Endothelial cell (in vitro differentiated cells): ENCODE data around the gene CREB5. TPM values are rescaled to one million over a fixed set of nuclear protein-coding genes. Genes with fewer than 3 reads are reported as not detected.

Experiments used
- DNase-seq: peaks from one replicate; pipeline ENCODE4 v3.0.0; 2021; ENCODE audit warnings: low spot score
- H3K27ac Mint-ChIP-seq: one replicate; pipeline ENCODE4 v1.8.0; 2021; ENCODE audit warnings: mixed read lengths, inconsistent platforms; ENCODE audit not compliant: unreplicated experiment
- H3K27me3 Mint-ChIP-seq: one replicate; pipeline ENCODE4 v1.8.0; 2021; ENCODE audit warnings: mild to moderate bottlenecking, moderate library complexity, mixed read lengths, inconsistent platforms; ENCODE audit not compliant: unreplicated experiment
- H3K36me3 Mint-ChIP-seq: one replicate; pipeline ENCODE4 v1.8.0; 2021; ENCODE audit warnings: mild to moderate bottlenecking, low read depth, mixed read lengths, inconsistent platforms; ENCODE audit not compliant: unreplicated experiment
- H3K4me1 Mint-ChIP-seq: one replicate; pipeline ENCODE4 v1.8.0; 2021; ENCODE audit warnings: mild to moderate bottlenecking, mixed read lengths, inconsistent platforms; ENCODE audit not compliant: unreplicated experiment
- H3K4me3 Mint-ChIP-seq: one replicate; pipeline ENCODE4 v1.8.0; 2021; ENCODE audit warnings: mild to moderate bottlenecking, mixed read lengths, inconsistent platforms; ENCODE audit not compliant: unreplicated experiment
- H3K9me3 Mint-ChIP-seq: one replicate; pipeline ENCODE4 v1.8.0; 2021; ENCODE audit warnings: mixed read lengths, inconsistent platforms; ENCODE audit not compliant: unreplicated experiment
- total RNA-seq: library from RNA; stranded (reverse); fragmentation: NEBNext Ultra II Directional; extraction: Animal tissue kit (Norgen Biotek cat#: 25700); gene quantifications from one replicate; pipeline ENCODE4 v1.2.1, GENCODE V29; 2021; ENCODE audit not compliant: unreplicated experiment
- TF ChIP-seq, protein P1 (sequence below): fragments of 200-600 bp; sonication (generic); IDR thresholded peaks from one replicate; pipeline ENCODE4 v1.5.0; 2021; ENCODE audit warnings: antibody characterized with exemption; ENCODE audit not compliant: unreplicated experiment

Gene CREB5
- total RNA-seq, 1 donor from 2014 or later = 5.6 TPM

DNA sequence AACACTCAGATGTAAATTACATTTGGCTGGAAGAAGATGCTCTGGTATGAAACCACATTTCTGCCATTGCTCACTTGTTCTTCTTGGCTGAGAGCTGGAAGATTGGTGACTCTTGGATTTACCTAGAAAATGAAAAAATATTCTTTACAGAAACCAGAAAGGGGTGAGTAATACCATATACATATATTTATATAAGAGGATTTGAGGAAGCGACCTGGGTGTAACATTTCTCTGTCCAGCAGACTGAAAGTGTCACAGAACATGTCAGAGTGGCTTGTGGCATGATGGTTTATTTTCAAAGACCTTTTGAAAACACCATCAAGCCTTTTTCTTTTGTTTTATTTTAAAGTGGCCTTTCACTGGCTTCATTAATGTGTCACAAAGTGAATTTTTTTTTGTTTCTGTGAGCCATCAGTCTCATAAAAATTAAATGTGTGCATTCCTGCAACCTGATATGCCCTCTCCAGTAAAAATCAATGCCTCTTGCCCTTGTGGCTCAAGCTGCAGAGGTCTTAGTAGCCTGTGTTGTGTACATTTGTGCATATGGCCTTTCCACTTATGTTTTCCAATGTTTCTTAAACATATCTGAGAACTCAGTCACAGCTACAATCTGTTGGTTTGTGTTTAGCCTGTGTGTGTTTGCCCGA lies 23.5 kb downstream of the CREB5 start:
- H3K4me1 Mint-ChIP-seq = peaks cover 4% of the 10 kb centered on the region
- no peak for DNase-seq
- H3K27ac Mint-ChIP-seq = no peak overlapping the region
- no peaks in the 10 kb centered on the region for H3K36me3 Mint-ChIP-seq
- no peaks in the 10 kb centered on the region for H3K9me3 Mint-ChIP-seq
- TF ChIP-seq, protein P1, sequence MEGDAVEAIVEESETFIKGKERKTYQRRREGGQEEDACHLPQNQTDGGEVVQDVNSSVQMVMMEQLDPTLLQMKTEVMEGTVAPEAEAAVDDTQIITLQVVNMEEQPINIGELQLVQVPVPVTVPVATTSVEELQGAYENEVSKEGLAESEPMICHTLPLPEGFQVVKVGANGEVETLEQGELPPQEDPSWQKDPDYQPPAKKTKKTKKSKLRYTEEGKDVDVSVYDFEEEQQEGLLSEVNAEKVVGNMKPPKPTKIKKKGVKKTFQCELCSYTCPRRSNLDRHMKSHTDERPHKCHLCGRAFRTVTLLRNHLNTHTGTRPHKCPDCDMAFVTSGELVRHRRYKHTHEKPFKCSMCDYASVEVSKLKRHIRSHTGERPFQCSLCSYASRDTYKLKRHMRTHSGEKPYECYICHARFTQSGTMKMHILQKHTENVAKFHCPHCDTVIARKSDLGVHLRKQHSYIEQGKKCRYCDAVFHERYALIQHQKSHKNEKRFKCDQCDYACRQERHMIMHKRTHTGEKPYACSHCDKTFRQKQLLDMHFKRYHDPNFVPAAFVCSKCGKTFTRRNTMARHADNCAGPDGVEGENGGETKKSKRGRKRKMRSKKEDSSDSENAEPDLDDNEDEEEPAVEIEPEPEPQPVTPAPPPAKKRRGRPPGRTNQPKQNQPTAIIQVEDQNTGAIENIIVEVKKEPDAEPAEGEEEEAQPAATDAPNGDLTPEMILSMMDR = no peak
- no peaks in the 10 kb centered on the region for H3K27me3 Mint-ChIP-seq
- no peak overlapping the region for H3K4me3 Mint-ChIP-seq

GRCh38 chr7:28440055-28440601 lies 27.8 kb downstream of the CREB5 start:
- TF ChIP-seq, protein P1 = no peak
- no peak for DNase-seq
- Mint-ChIP-seq H3K27ac (no peak overlapping the region), H3K9me3 (no peaks in the 10 kb centered on the region), H3K4me1 (no peaks in the 10 kb centered on the region), H3K4me3 (no peak overlapping the region), H3K27me3 (no peaks in the 10 kb centered on the region), H3K36me3 (no peaks in the 10 kb centered on the region)

- no peak for DNase-seq
- H3K27me3 Mint-ChIP-seq = no peaks in the 10 kb centered on the region
- TF ChIP-seq, protein P1 = no peak
- H3K4me3 Mint-ChIP-seq = no peak overlapping the region
- no peak overlapping the region for H3K27ac Mint-ChIP-seq
- no peaks in the 10 kb centered on the region for H3K4me1 Mint-ChIP-seq
- H3K36me3 Mint-ChIP-seq = no peaks in the 10 kb centered on the region
- no peaks in the 10 kb centered on the region for H3K9me3 Mint-ChIP-seq
Observed at GRCh38 chr7:28442540-28443420, 30.5 kb downstream of the CREB5 start.

DNA sequence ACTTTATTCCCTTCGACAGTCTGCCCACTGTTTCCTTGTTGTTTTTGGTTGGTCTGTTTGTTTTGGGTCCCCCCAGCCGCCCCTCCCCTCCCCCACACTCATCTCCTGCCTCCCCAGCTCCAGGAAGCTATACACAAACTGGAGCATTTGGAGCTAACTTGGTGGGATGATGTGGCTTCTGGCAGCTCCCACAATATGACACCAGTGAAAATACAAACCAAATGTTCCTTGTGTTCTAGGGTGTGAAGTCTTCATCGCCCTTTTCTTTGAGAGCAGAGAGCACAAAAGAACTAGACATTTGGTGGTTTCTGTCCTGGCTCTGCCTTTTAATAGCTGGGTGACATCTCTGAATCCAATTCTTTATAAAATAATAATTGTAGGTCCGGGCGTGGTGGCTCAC lies 33.8 kb downstream of the CREB5 start:
- no peak overlapping the region for H3K27ac Mint-ChIP-seq
- no peaks in the 10 kb centered on the region for H3K9me3 Mint-ChIP-seq
- H3K27me3 Mint-ChIP-seq = no peaks in the 10 kb centered on the region
- TF ChIP-seq, protein P1 = no peak
- H3K4me3 Mint-ChIP-seq = no peak overlapping the region
- no peak for DNase-seq
- no peaks in the 10 kb centered on the region for H3K36me3 Mint-ChIP-seq
- no peaks in the 10 kb centered on the region for H3K4me1 Mint-ChIP-seq
